Pancreas (tissue), 10 donors: ENCODE measurements around the gene TSBP1. TPM values are rescaled to one million over a fixed set of nuclear protein-coding genes. Genes with fewer than 3 reads are reported as not detected.

Source experiments
- ATAC-seq, 4 donors: fragments of 200-7000 bp; cut with Tn5 transposase; one replicate each; pipeline versions ENCODE4 v1.8.0 to v1.9.1; 2020; ENCODE audit warnings: mild to moderate bottlenecking in 4 of 4, moderate library complexity in 4 of 4
- DNase-seq, 6 donors: peaks; one replicate each; pipeline ENCODE4 v3.0.0-alpha.2; 2020
- FAIRE-seq: peaks from 2 replicates; lab custom pipeline; 2012; peaks lifted over from hg19 to GRCh38; lab: Jason Lieb, UNC
- H3K27ac ChIP-seq, 4 donors: fragments of 200-600 bp; sonication (generic); 1 replicate in 3 of 4; 2 replicates in 1 of 4; pipeline versions ENCODE4 v1.5.0 to v1.8.0; 2020
- H3K27me3 ChIP-seq, 4 donors: fragments of 200-600 bp; one replicate each; pipeline ENCODE4 v1.8.0; 2021
- H3K36me3 ChIP-seq, 3 donors: fragments of 200-600 bp; sonication (generic) in 1 of 3; one replicate each; pipeline versions ENCODE4 v1.5.0 to v1.8.0; 2020 to 2021
- H3K4me1 ChIP-seq, 3 donors: fragments of 200-600 bp; one replicate each; pipeline ENCODE4 v1.8.0; 2021
- H3K4me3 ChIP-seq, 4 donors: fragments of 200-600 bp; sonication (generic) in 2 of 4; one replicate each; pipeline versions ENCODE4 v1.5.0 to v1.8.0; 2020 to 2021
- H3K9me3 ChIP-seq, 4 donors: fragments of 200-600 bp; one replicate each; pipeline ENCODE4 v1.8.0; 2021
- CTCF ChIP-seq, 4 donors: fragments of 200-600 bp; sonication (generic) in 3 of 4; IDR thresholded peaks; one replicate each; pipeline versions ENCODE4 v1.5.0 to v1.8.0; 2021; ENCODE audit warnings: antibody characterized with exemption in 4 of 4
- WGBS, 2 donors: extraction: QIAGEN DNeasy Blood & Tissue Kit; methylation state at CpG; one replicate each; pipeline ENCODE4 v1.1.7; 2013; 5-methylcytosine and 5-hydroxymethylcytosine counted together
- intact Hi-C, 3 donors: fragments of 100-400 bp; cut with DNase I; formaldehyde crosslinking; loops; one replicate each; pipeline versions ENCODE4 v1.11.1 to v1.14.2; 2022
- polyA plus RNA-seq, 2 donors: library from polyadenylated mRNA; stranded (reverse); fragments of 200-250 nt; gene quantifications; one replicate each; pipeline ENCODE4 v1.2.3, GENCODE V29; 2013
- total RNA-seq, 6 donors: library from RNA; stranded (reverse); fragmentation: NEBNext Ultra II Directional in 4 of 6; extraction: Animal tissue kit (Norgen Biotek cat#: 25700) in 4 of 6; gene quantifications; one replicate each; pipeline versions ENCODE4 v1.2.1 to v1.2.4, GENCODE V29; 2021 to 2023
- donor health status: healthy with polysubstance abuse.
- donor health status: DM: no; HTN: no; CAD: no; lungs with moderate emphysema.
- donor health status: DM: no; HTN: no; CAD: no.
- donor health status: control.
- donor health status: control.
- donor health status: Bipolar disorder and iron deficiency.
- donor health status: DM: yes; HTN: yes; CAD: no.
- donor health status: DM: no; HTN: no; CAD: no.
- donor health status: DM: no; HTN: no; CAD: no.
- donor health status: DM: yes; HTN: yes; CAD: no.

TSBP1 gene
- total and polyA plus RNA-seq, 8 donors: not detected

GRCh38 chr6:32402812-32403211 lies 31.1 kb upstream of the TSBP1 start:
- H3K27ac ChIP-seq: no peak overlapping the region
- no peak overlapping the region for H3K4me3 ChIP-seq
- H3K9me3 ChIP-seq: no peaks in the 10 kb centered on the region
- H3K36me3 ChIP-seq: no peaks in the 10 kb centered on the region
- no peaks in the 10 kb centered on the region for H3K4me1 ChIP-seq
- DNase-seq (no peak), ATAC-seq (no peak), FAIRE-seq (no peak)
- intact Hi-C loops: no loop called here
- H3K27me3 ChIP-seq: peaks cover 0 to 20% (median 4%) of the 10 kb centered on the region in 4 donors
- no peak for TF ChIP-seq CTCF (IDR thresholded peaks at IDR 0.05)
- WGBS, 2 donors: 35 to 41% methylated on average over 8 of the region's 8 CpGs

GRCh38 chr6:32401284-32401963 lies 29.7 kb upstream of the TSBP1 start:
- Histone ChIP-seq H3K4me3 (no peak overlapping the region), H3K9me3 (no peaks in the 10 kb centered on the region), H3K4me1 (no peaks in the 10 kb centered on the region), H3K27ac (no peak overlapping the region), H3K27me3 (peaks cover 0 to 11% (median 4%) of the 10 kb centered on the region in 4 donors), H3K36me3 (no peaks in the 10 kb centered on the region)
- TF ChIP-seq CTCF (IDR thresholded peaks at IDR 0.05): no peak
- WGBS, 2 donors: 29 to 33% methylated on average over 4 of the region's 4 CpGs
- DNase-seq (no peak), FAIRE-seq (no peak), ATAC-seq (no peak)
- intact Hi-C loops: no loop called here

GRCh38 chr6:32397252-32397920 lies 25.7 kb upstream of the TSBP1 start:
- DNase-seq: no peak
- H3K4me3 ChIP-seq: no peak overlapping the region
- no peaks in the 10 kb centered on the region for H3K36me3 ChIP-seq
- H3K27ac ChIP-seq: no peak overlapping the region
- intact Hi-C loops: loop anchor here in 1 of 3 donors (10.0 kb wide), 1 partner anchor 153 kb away; no protein-coding TSS in a partner anchor
- ATAC-seq: no peak
- FAIRE-seq: no peak
- no peaks in the 10 kb centered on the region for H3K9me3 ChIP-seq
- no peaks in the 10 kb centered on the region for H3K4me1 ChIP-seq
- no peaks in the 10 kb centered on the region for H3K27me3 ChIP-seq
- 62 to 76% methylated on average over 7 of the region's 7 CpGs for WGBS, 2 donors
- TF ChIP-seq CTCF (IDR thresholded peaks at IDR 0.05): no peak

- TF ChIP-seq CTCF (IDR thresholded peaks at IDR 0.05): no peak
- Histone ChIP-seq H3K9me3 (no peaks in the 10 kb centered on the region), H3K4me3 (no peak overlapping the region), H3K27ac (no peak overlapping the region), H3K27me3 (peaks cover 0 to 6% (median 2%) of the 10 kb centered on the region in 4 donors), H3K36me3 (no peaks in the 10 kb centered on the region), H3K4me1 (no peaks in the 10 kb centered on the region)
- WGBS, 2 donors: 72 to 89% methylated on average over 10 of the region's 10 CpGs
- no peak for DNase-seq
- ATAC-seq: no peak
- intact Hi-C loops: loop anchor here in 1 of 3 donors (10.0 kb wide), 1 partner anchor 151 kb away; no protein-coding TSS in a partner anchor
- no peak for FAIRE-seq
These were observed 24.3 kb upstream of the TSBP1 start for GRCh38 chr6:32396028-32396427.
